ENCODE measurements around the gene CSTF1. TPM values are rescaled to one million over a fixed set of nuclear protein-coding genes. Genes with fewer than 3 reads are reported as not detected.

CSTF1 gene
- polyA plus RNA-seq, 6 donors from 2014 or later = 23.6 to 38.0 (median 26.5) TPM

GRCh38 chr20:56359212-56360132, 33.0 kb upstream of the CSTF1 start:
- Mint-ChIP-seq H3K4me3 (peak overlapping the region; percentile 73 to 94 (median 89)), H3K27me3 (no peaks in the 10 kb centered on the region), H3K36me3 (no peaks in the 10 kb centered on the region), H3K4me1 (peaks cover 8 to 18% (median 9%) of the 10 kb centered on the region in 3 donors), H3K27ac (peak overlapping the region in 2 of 6 donors; percentile 42 to 47), H3K9me3 (peaks cover 0 to 2% (median 0%) of the 10 kb centered on the region in 7 donors)
- DNase-seq (no peak), ATAC-seq (ENCODE audit: low read depth in 2 of 2) (no peak)

DNA sequence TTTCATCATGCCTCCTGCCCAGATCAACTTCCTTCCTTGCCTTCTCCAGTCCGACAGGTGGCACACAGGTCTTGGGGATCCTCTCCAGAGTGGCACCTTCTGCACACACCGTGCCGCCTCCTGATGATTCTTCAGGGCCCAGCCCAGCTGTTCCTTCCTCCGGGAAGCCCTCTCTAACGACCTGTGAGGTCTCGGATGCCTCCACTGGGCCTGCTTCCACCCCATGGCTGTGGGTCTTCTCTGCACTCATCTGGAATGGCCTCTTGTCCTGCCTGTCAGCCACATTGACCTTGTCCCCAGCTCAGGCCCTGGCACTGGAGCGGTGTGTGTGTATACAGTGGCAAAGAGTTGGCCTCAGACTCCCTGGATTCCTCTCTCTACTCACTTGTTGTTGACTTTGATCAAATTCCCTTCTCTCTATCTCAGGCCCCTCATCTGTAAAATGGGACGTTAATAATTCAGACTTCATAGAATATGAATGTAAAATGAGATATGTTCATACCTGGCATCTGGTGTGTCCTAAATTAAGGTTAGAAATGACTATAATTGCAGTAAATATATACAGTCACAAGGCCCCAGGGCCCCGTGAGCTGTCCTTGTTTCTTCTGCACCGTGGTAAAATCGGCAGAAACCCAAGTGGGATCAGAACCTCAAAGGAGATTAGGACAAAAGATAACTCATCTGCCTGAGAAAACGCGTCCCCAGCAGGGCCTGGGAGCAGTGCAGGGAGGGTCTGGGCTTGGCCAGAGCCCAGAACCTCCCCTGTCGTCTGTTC, 32.1 kb upstream of the CSTF1 start:
- H3K9me3 Mint-ChIP-seq = peaks cover 0 to 2% (median 0%) of the 10 kb centered on the region in 7 donors
- no peaks in the 10 kb centered on the region for H3K27me3 Mint-ChIP-seq
- H3K27ac Mint-ChIP-seq = peak overlapping the region in 1 of 6 donors; percentile 33
- no peak for DNase-seq
- peak overlapping the region; percentile 73 to 94 (median 87) for H3K4me3 Mint-ChIP-seq
- no peaks in the 10 kb centered on the region for H3K36me3 Mint-ChIP-seq
- H3K4me1 Mint-ChIP-seq = peaks cover 8 to 18% (median 9%) of the 10 kb centered on the region in 3 donors
- no peak for ATAC-seq (ENCODE audit: low read depth in 2 of 2)

GRCh38 chr20:56360908-56361205, 31.6 kb upstream of the CSTF1 start:
- DNase-seq = no peak
- no peaks in the 10 kb centered on the region for H3K27me3 Mint-ChIP-seq
- H3K9me3 Mint-ChIP-seq = peaks cover 0 to 2% (median 0%) of the 10 kb centered on the region in 7 donors
- H3K4me1 Mint-ChIP-seq = peaks cover 8 to 18% (median 9%) of the 10 kb centered on the region in 3 donors
- peak overlapping the region in 6 of 8 donors; percentile 22 to 90 (median 72) for H3K4me3 Mint-ChIP-seq
- H3K27ac Mint-ChIP-seq = peak overlapping the region in 1 of 6 donors; percentile 19
- no peaks in the 10 kb centered on the region for H3K36me3 Mint-ChIP-seq
- no peak for ATAC-seq (ENCODE audit: low read depth in 2 of 2)

DNA sequence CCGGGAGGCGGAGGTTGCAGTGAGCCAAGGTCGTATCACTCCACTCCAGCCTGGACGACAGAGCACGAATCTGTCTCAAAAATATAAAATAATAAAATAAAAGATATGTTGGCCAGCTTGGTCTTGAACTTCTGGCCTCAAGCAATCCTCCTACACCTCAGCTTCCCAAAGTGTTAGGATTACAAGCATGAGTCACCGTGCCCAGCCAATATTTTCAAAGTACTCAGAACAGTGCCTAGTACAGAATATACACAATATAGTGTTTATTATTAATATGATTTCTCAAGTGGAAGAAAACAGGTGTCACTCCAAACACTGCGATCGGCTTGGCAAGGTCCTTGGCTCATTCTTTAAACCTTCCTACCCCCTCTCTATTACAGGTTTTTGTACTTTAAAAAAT, 30.5 kb upstream of the CSTF1 start:
- ATAC-seq (ENCODE audit: low read depth in 2 of 2) (no peak), DNase-seq (no peak)
- Mint-ChIP-seq H3K4me3 (no peak overlapping the region), H3K9me3 (peaks cover 0 to 2% (median 0%) of the 10 kb centered on the region in 7 donors), H3K27me3 (no peaks in the 10 kb centered on the region), H3K27ac (no peak overlapping the region), H3K36me3 (no peaks in the 10 kb centered on the region), H3K4me1 (peaks cover 8 to 18% (median 9%) of the 10 kb centered on the region in 3 donors)

DNA sequence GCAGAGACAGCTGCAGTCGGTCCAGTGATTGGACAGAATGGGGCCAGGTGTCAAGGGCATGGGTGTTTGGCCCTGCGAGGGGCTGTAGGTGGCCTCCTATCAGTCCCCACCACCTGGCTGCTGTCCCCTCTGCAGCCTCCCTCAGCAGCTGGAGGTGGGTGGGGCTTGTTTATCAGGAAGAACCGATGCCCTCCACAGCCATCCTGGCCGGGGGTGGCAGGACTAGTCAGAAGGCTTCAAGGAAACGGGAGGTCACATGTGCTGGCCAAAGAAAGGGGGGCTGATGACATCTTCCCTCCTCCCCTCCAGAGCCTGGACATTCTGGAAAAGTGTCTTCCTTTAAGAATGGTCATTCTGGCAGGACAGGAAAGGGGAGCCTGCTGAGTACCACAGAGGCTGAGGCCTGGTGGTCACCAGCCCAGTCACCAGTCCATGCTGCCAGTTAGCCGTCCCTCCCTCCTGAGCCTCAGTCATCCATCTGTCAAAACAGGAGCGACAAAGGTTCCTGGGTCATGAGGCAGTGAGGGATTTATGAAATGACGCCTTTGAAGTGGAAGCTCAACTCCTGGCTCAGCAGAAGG, 29.5 kb upstream of the CSTF1 start:
- ATAC-seq (ENCODE audit: low read depth in 2 of 2) (no peak), DNase-seq (no peak)
- peak overlapping the region in 1 of 8 donors; percentile 49 for H3K4me3 Mint-ChIP-seq
- H3K36me3 Mint-ChIP-seq = no peaks in the 10 kb centered on the region
- H3K4me1 Mint-ChIP-seq = peaks cover 8 to 18% (median 9%) of the 10 kb centered on the region in 3 donors
- no peak overlapping the region for H3K27ac Mint-ChIP-seq
- H3K9me3 Mint-ChIP-seq = peaks cover 0 to 2% (median 0%) of the 10 kb centered on the region in 7 donors
- H3K27me3 Mint-ChIP-seq = no peaks in the 10 kb centered on the region

DNA sequence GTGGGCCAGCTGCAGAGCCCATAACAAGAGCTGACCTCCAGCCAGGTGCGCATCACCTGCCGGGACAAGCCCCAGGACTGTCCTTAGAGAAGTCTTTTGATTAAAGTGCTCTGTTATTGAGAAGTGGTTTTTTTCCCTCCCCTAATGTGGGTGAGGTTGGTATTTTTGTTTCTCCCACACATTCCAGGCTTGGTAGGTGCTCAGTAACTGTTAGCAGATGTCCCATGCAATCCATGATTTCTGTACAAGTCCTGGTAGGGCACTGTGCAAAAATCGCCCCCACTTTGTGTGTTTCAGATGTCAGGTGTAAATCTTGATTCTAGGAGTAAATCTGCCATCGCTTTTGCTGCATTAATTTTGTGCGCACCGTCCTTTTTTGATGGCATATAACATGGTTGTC, 29.0 kb upstream of the CSTF1 start:
- ATAC-seq (ENCODE audit: low read depth in 2 of 2) = no peak
- DNase-seq = no peak
- no peak overlapping the region for H3K27ac Mint-ChIP-seq
- H3K9me3 Mint-ChIP-seq = peaks cover 0 to 2% (median 0%) of the 10 kb centered on the region in 7 donors
- H3K4me3 Mint-ChIP-seq = peak overlapping the region in 1 of 8 donors; percentile 16
- no peaks in the 10 kb centered on the region for H3K36me3 Mint-ChIP-seq
- H3K27me3 Mint-ChIP-seq = no peaks in the 10 kb centered on the region
- peaks cover 8 to 12% (median 9%) of the 10 kb centered on the region in 3 donors for H3K4me1 Mint-ChIP-seq

DNA sequence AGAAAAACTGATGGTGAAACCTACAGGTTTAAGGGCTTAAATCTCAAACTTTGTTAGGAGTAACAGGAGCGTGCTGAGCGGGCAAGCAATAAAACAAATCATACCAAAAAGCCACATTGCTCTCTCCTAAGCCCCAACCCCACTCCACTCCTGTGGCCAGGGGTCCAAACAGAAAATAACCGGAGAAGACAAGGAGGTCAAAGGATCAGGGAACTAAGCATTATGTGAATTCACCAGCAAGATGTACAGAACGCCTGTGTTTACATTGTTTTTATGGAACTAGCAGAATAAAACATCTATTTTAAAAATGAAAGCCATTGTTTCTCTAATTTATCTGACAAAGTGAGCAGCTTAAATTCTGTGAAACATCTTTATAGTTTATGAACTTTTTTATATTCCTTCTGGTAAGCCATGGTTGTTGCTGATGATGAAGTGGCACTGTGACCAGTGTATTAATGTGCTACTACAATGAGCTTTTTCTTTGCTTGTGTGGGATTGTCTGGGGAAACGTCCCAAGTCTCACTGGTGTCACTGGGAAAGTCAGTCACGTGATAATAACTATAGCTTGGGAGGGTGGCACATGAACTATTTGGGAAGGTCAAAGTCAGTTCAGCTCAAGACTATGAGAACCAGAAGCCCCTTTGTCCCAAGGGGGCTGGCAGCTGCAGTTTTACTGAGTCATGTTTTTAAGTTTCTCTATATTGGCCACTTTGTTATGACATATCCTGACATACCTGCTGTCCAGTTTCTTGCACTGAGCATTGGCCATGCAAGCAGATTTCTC, 23.9 kb upstream of the CSTF1 start:
- ATAC-seq (ENCODE audit: low read depth in 2 of 2) (no peak), DNase-seq (no peak)
- peaks cover 0 to 7% of the 10 kb centered on the region in 2 donors for H3K36me3 Mint-ChIP-seq
- peak overlapping the region in 1 of 8 donors; percentile 16 for H3K4me3 Mint-ChIP-seq
- no peaks in the 10 kb centered on the region for H3K9me3 Mint-ChIP-seq
- H3K4me1 Mint-ChIP-seq = no peaks in the 10 kb centered on the region
- no peaks in the 10 kb centered on the region for H3K27me3 Mint-ChIP-seq
- peak overlapping the region in 1 of 6 donors; percentile 1 for H3K27ac Mint-ChIP-seq

DNA sequence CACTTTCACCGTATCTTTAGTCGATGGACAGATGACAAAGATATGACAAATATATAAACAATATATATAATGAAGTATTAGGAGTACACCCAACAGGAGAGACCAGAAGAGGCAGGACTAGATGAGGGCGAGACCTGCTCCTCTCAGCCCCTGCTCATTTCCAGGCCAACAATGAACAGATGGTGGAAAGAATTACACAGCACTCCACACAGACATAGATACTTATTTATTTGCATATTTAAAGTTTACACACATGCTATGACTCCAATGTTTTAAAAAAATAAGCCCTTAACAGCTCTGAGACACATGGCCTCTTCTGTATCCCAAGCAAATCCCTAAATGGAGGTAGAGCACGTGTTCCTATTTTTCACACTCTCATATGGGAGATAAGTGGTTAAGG, 23.3 kb upstream of the CSTF1 start:
- DNase-seq = no peak
- ATAC-seq (ENCODE audit: low read depth in 2 of 2) = no peak
- Mint-ChIP-seq H3K9me3 (no peaks in the 10 kb centered on the region), H3K36me3 (peaks cover 0 to 7% of the 10 kb centered on the region in 2 donors), H3K27me3 (no peaks in the 10 kb centered on the region), H3K4me1 (no peaks in the 10 kb centered on the region), H3K4me3 (no peak overlapping the region), H3K27ac (peak overlapping the region in 1 of 6 donors; percentile 64)

DNA sequence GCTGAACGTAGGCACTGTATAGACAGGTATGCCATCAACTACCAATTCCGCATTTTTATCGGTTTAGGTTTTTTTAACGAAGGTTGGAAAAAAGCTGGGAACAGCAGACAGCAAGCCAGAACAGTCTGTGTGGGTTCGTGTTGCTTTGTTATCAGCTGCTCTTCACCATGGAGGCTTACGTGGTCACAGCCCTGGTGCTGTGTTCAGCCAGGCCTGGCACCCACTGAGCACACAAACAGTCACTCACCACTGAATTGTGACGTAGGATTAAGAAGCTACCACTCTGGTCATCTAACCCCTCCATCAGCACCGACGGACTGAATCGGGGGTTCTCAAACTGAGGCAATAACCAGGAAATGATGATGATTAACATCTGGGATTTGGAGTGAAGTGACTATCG, 20.5 kb upstream of the CSTF1 start:
- H3K36me3 Mint-ChIP-seq = peaks cover 0 to 14% of the 10 kb centered on the region in 2 donors
- H3K4me3 Mint-ChIP-seq = no peak overlapping the region
- H3K27ac Mint-ChIP-seq = no peak overlapping the region
- H3K9me3 Mint-ChIP-seq = no peaks in the 10 kb centered on the region
- H3K27me3 Mint-ChIP-seq = no peaks in the 10 kb centered on the region
- H3K4me1 Mint-ChIP-seq = no peaks in the 10 kb centered on the region
- ATAC-seq (ENCODE audit: low read depth in 2 of 2) = no peak
- no peak for DNase-seq

DNA sequence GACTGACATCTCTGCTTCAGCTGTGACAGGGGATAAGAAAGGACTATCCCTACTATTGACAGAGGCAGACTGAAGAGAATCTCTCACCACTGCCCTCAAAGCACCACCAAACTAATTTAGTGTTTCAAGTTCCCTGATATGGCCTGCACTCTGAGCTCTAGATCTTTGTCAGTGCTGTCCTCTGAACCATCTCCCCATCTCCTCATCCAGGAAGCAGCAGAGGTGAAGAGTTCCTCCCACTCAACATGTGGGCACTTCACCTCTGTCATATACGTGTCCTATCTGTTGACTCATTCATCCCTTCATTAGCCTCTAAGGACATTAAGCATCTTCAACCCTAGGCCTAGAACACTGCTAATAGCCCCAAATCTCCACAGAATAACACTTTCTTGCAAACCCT, 19.6 kb upstream of the CSTF1 start:
- no peaks in the 10 kb centered on the region for H3K4me1 Mint-ChIP-seq
- H3K27ac Mint-ChIP-seq = peak overlapping the region in 2 of 6 donors; percentile 20 to 63
- H3K27me3 Mint-ChIP-seq = no peaks in the 10 kb centered on the region
- ATAC-seq (ENCODE audit: low read depth in 2 of 2) = no peak
- H3K4me3 Mint-ChIP-seq = no peak overlapping the region
- H3K36me3 Mint-ChIP-seq = peaks cover 0 to 14% of the 10 kb centered on the region in 2 donors
- DNase-seq = no peak
- H3K9me3 Mint-ChIP-seq = no peaks in the 10 kb centered on the region

- no peaks in the 10 kb centered on the region for H3K4me1 Mint-ChIP-seq
- no peak for ATAC-seq (ENCODE audit: low read depth in 2 of 2)
Observed at GRCh38 chr20:56373942-56374341, 18.5 kb upstream of the CSTF1 start.

GRCh38 chr20:56376331-56376730, 16.1 kb upstream of the CSTF1 start:
- Mint-ChIP-seq H3K4me1 (no peaks in the 10 kb centered on the region), H3K9me3 (no peaks in the 10 kb centered on the region), H3K27me3 (no peaks in the 10 kb centered on the region), H3K36me3 (peaks cover 0 to 7% of the 10 kb centered on the region in 2 donors), H3K4me3 (no peak overlapping the region), H3K27ac (no peak overlapping the region)
- DNase-seq = no peak
- ATAC-seq (ENCODE audit: low read depth in 2 of 2) = no peak

More at GRCh38 chr20:56373942-56374341, 18.5 kb upstream of the CSTF1 start:
- no peaks in the 10 kb centered on the region for H3K9me3 Mint-ChIP-seq
- peaks cover 0 to 14% of the 10 kb centered on the region in 2 donors for H3K36me3 Mint-ChIP-seq
- no peaks in the 10 kb centered on the region for H3K27me3 Mint-ChIP-seq
- no peak overlapping the region for H3K4me3 Mint-ChIP-seq
- DNase-seq = no peak
- H3K27ac Mint-ChIP-seq = no peak overlapping the region

- H3K4me1 Mint-ChIP-seq = no peaks in the 10 kb centered on the region
- H3K27ac Mint-ChIP-seq = no peak overlapping the region
Observed at GRCh38 chr20:56378386-56378785, 14.1 kb upstream of the CSTF1 start.

More at GRCh38 chr20:56378386-56378785, 14.1 kb upstream of the CSTF1 start:
- no peaks in the 10 kb centered on the region for H3K27me3 Mint-ChIP-seq
- peaks cover 0 to 7% of the 10 kb centered on the region in 2 donors for H3K36me3 Mint-ChIP-seq
- no peak for DNase-seq
- ATAC-seq (ENCODE audit: low read depth in 2 of 2) = no peak
- no peak overlapping the region for H3K4me3 Mint-ChIP-seq
- H3K9me3 Mint-ChIP-seq = no peaks in the 10 kb centered on the region

Measured in naive B cell (primary cell).